MM.1S (cell line): ENCODE measurements around the gene RUSC1.

Source experiments
- DNase-seq: peaks from one replicate; pipeline ENCODE4 v3.0.0-alpha.2; 2015
- H2AFZ ChIP-seq: fragments of 300-600 bp; sonication (generic); 2 replicates; pipeline ENCODE4 v1.6.0; 2016; ENCODE audit warnings: antibody characterized with exemption, low read length
- H3F3A ChIP-seq: fragments of 300-600 bp; sonication (generic); 2 replicates; pipeline ENCODE4 v1.6.1; 2016; ENCODE audit warnings: mild to moderate bottlenecking, antibody characterized with exemption, low read length, moderate library complexity, mixed read lengths; ENCODE audit not compliant: insufficient read depth
- H3K27ac ChIP-seq: fragments of 300-600 bp; sonication (generic); 2 replicates; pipeline ENCODE4 v1.5.1; 2016; ENCODE audit warnings: mild to moderate bottlenecking, low read length
- H3K27me3 ChIP-seq: fragments of 300-600 bp; sonication (generic); replicated peaks from 2 replicates; pipeline ENCODE4 v1.6.0; 2016; ENCODE audit warnings: low read length; ENCODE audit not compliant: insufficient read depth
- H3K36me3 ChIP-seq: fragments of 300-600 bp; sonication (generic); replicated peaks from 2 replicates; pipeline ENCODE4 v1.6.1; 2016; ENCODE audit warnings: mild to moderate bottlenecking, low read length, mixed read lengths; ENCODE audit not compliant: insufficient read depth
- H3K4me1 ChIP-seq: fragments of 300-600 bp; sonication (generic); 2 replicates; pipeline ENCODE4 v1.6.1; 2016; ENCODE audit warnings: low read length, mixed read lengths
- H3K4me2 ChIP-seq: fragments of 300-600 bp; sonication (generic); 2 replicates; pipeline ENCODE4 v1.6.0; 2016; ENCODE audit warnings: low read depth, low read length
- H3K4me3 ChIP-seq: fragments of 300-600 bp; sonication (generic); 2 replicates; pipeline ENCODE4 v1.5.1; 2016; ENCODE audit warnings: low read length, mixed read lengths
- H3K79me2 ChIP-seq: fragments of 300-600 bp; sonication (generic); 2 replicates; pipeline ENCODE4 v1.6.1; 2016; ENCODE audit warnings: mixed run types, low read length, mixed read lengths
- H3K9ac ChIP-seq: fragments of 300-600 bp; sonication (generic); 2 replicates; pipeline ENCODE4 v1.6.1; 2016; ENCODE audit warnings: low read length, mixed read lengths
- H3K9me2 ChIP-seq: fragments of 300-600 bp; sonication (generic); replicated peaks from 2 replicates; pipeline ENCODE4 v1.6.1; 2016; ENCODE audit warnings: mild to moderate bottlenecking, low read length, mixed read lengths; ENCODE audit not compliant: insufficient read depth
- H3K9me3 ChIP-seq: fragments of 300-600 bp; sonication (generic); replicated peaks from 2 replicates; pipeline ENCODE4 v1.6.1; 2016; ENCODE audit warnings: mild to moderate bottlenecking, low read length, mixed read lengths; ENCODE audit not compliant: insufficient read depth
- H4K20me1 ChIP-seq: fragments of 300-600 bp; sonication (generic); 2 replicates; pipeline ENCODE4 v1.6.1; 2016; ENCODE audit warnings: mild to moderate bottlenecking, low read length, moderate library complexity, mixed read lengths; ENCODE audit not compliant: insufficient read depth
- EZH2 ChIP-seq: fragments of 300-600 bp; sonication (generic); optimal IDR thresholded peaks from 2 replicates; pipeline ENCODE3; 2017; ENCODE audit warnings: low read depth, mild to moderate bottlenecking, antibody characterized with exemption, low read length, mixed read lengths
- EZH2phosphoT487 ChIP-seq: fragments of 300-600 bp; sonication (generic); IDR thresholded peaks from 2 replicates; pipeline ENCODE4 v1.6.1; 2018; ENCODE audit warnings: antibody characterized with exemption, low read length
- TF ChIP-seq, protein P1 (sequence below): fragments of 300-600 bp; sonication (generic); IDR thresholded peaks from 2 replicates; pipeline ENCODE4 v1.5.1; 2016; ENCODE audit warnings: antibody characterized with exemption, low read length, mixed read lengths

Gene RUSC1

DNA sequence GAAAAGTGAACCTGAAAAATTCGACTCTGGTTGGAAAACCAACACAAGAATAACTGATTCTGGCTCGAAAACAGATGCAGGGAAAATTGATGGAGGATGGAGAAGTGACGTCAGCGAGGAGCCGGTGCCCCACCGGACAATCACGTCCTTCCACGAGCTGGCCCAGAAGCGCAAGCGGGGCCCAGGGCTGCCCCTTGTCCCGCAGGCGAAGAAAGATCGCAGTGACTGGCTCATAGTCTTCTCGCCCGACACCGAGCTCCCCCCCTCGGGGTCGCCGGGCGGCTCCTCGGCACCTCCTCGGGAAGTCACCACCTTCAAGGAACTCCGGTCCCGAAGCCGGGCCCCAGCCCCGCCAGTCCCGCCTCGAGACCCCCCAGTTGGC lies 1.9 kb downstream of the RUSC1 start:
- no peak for TF ChIP-seq EZH2phosphoT487
- no peak for TF ChIP-seq EZH2
- TF ChIP-seq, protein P1, sequence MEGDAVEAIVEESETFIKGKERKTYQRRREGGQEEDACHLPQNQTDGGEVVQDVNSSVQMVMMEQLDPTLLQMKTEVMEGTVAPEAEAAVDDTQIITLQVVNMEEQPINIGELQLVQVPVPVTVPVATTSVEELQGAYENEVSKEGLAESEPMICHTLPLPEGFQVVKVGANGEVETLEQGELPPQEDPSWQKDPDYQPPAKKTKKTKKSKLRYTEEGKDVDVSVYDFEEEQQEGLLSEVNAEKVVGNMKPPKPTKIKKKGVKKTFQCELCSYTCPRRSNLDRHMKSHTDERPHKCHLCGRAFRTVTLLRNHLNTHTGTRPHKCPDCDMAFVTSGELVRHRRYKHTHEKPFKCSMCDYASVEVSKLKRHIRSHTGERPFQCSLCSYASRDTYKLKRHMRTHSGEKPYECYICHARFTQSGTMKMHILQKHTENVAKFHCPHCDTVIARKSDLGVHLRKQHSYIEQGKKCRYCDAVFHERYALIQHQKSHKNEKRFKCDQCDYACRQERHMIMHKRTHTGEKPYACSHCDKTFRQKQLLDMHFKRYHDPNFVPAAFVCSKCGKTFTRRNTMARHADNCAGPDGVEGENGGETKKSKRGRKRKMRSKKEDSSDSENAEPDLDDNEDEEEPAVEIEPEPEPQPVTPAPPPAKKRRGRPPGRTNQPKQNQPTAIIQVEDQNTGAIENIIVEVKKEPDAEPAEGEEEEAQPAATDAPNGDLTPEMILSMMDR = no peak
- Histone ChIP-seq H3K4me1 (0 out of 2 replicates have a peak, but pooled peaks cover 7% of the 10 kb centered on the region), H3F3A (peaks cover 49% of the 10 kb centered on the region), H3K36me3 (0 out of 2 replicates have a peak, but pooled peaks cover 7% of the 10 kb centered on the region), H3K4me3 (peak overlapping the region; percentile 93; the same call in 1 of the 2 replicates), H3K9me2 (no peaks in the 10 kb centered on the region), H3K27ac (no peak overlapping the region), H3K9me3 (no peaks in the 10 kb centered on the region), H2AFZ (no peak overlapping the region), H4K20me1 (no peaks in the 10 kb centered on the region), H3K79me2 (no peaks in the 10 kb centered on the region), H3K27me3 (no peaks in the 10 kb centered on the region), H3K9ac (no peak overlapping the region), H3K4me2 (peak overlapping the region; percentile 99)
- DNase-seq = no peak

DNA sequence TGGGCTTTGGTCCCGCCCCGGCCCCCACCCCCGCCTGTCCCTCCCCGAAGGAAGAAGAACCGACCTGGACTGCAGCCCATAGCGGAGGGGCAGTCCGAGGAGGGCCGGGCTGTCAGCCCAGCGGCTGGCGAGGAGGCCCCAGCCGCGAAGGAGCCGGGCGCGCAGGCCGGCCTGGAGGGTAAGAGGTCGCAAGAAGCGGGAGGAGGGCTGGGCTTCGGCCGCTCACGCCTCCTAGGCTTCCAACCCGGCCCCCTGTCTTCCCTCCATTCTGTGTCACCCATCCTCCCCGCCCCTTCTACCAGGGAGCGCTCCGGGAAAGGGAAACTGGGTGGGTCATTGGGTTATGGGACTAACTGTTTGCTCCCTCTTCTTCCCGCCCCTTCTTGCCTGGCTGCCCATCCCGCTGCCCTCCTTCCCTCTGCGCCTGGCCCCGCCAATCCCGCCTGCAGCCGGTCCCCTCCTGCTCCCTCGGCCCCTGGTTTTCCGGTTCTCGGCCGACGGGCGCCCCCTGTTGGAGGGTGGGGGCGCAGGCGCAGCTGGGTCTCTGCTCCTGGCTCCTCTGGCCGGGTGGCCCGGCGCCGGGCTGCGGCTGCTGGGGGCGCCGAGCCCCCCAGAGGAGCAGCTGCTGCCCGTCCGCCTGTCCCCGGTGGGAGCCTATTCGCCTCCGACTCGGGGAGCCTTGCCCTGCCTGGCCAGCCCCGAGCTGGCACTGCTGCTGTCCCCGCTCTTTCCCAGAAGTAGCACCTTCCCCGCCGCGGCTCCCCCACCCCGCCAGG lies 2.4 kb downstream of the RUSC1 start:
- Histone ChIP-seq H3K9me2 (no peaks in the 10 kb centered on the region), H3K36me3 (0 out of 2 replicates have a peak, but pooled peaks cover 5% of the 10 kb centered on the region), H3K27me3 (no peaks in the 10 kb centered on the region), H2AFZ (peak overlapping the region; percentile 100), H3K4me1 (0 out of 2 replicates have a peak, but pooled peaks cover 7% of the 10 kb centered on the region), H3K79me2 (no peaks in the 10 kb centered on the region), H3K9ac (peak overlapping the region; percentile 74; the same call in 1 of the 2 replicates), H3K27ac (peak overlapping the region; percentile 72; the same call in 1 of the 2 replicates), H3K9me3 (no peaks in the 10 kb centered on the region), H3F3A (peaks cover 47% of the 10 kb centered on the region), H3K4me3 (peak overlapping the region; percentile 93), H4K20me1 (no peaks in the 10 kb centered on the region), H3K4me2 (peak overlapping the region; percentile 99)
- peak; percentile 92 for DNase-seq
- no peak for TF ChIP-seq EZH2phosphoT487
- TF ChIP-seq, protein P1 = peak; percentile 98

DNA sequence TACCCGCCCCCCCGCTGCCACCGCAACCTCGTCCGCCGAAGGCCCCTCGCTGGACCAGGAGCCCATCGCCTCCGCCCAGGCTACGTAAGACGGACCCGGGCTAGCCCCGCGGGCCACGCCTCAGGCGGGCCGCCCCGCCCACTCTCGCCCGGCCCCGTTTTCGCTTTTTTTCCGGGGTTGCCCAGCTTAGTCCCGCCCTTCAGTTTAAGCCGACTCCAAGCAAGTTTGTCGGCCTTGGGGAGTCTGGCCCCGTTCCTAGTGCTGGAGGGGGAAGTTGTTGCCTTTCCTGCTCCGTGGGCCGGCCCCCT lies 3.0 kb downstream of the RUSC1 start:
- no peaks in the 10 kb centered on the region for H3K9me2 ChIP-seq
- H2AFZ ChIP-seq = peak overlapping the region; percentile 100
- H3K9me3 ChIP-seq = no peaks in the 10 kb centered on the region
- no peak for TF ChIP-seq EZH2
- no peak for TF ChIP-seq EZH2phosphoT487
- TF ChIP-seq, protein P1 = no peak
- H3K4me2 ChIP-seq = peak overlapping the region; percentile 99
- no peaks in the 10 kb centered on the region for H3K79me2 ChIP-seq
- no peaks in the 10 kb centered on the region for H3K27me3 ChIP-seq
- no peaks in the 10 kb centered on the region for H4K20me1 ChIP-seq
- peak; percentile 95 for DNase-seq
- H3F3A ChIP-seq = peaks cover 46% of the 10 kb centered on the region
- peak overlapping the region; percentile 72 for H3K27ac ChIP-seq
- no peaks in the 10 kb centered on the region for H3K36me3 ChIP-seq
- H3K4me1 ChIP-seq = 0 out of 2 replicates have a peak, but pooled peaks cover 7% of the 10 kb centered on the region
- peak overlapping the region; percentile 74 for H3K9ac ChIP-seq
- peak overlapping the region; percentile 93 for H3K4me3 ChIP-seq
